Measurements from ENCODE around the gene AQP9.

DNA sequence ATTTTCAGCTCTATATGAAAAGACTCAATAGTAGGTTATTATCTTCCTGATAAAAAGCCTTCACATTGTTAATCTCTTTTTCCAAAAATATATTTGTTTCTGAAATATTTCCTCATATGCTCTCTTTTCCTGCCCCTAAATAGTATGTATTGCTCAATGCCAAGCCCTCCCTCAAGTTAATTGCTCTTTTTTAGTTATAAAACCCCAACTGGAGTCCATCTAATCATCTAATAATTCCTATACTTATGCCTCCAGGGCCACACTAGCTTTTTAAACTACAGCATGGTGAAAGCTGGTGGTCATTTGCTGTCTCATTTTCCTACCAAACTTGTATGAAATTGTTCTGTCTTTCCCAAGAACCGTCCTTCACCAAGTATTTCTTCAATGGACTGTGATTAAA, 26.7 kb downstream of the AQP9 start:
- no peak for TF ChIP-seq RARB (CRISPR knock-in tag; IDR thresholded peaks at IDR 0.05)
- no peak for TF ChIP-seq TOX (CRISPR knock-in tag; IDR thresholded peaks at IDR 0.05; ENCODE audit: borderline replicate concordance)
